ENCODE results near the gene FLT1.

DNA sequence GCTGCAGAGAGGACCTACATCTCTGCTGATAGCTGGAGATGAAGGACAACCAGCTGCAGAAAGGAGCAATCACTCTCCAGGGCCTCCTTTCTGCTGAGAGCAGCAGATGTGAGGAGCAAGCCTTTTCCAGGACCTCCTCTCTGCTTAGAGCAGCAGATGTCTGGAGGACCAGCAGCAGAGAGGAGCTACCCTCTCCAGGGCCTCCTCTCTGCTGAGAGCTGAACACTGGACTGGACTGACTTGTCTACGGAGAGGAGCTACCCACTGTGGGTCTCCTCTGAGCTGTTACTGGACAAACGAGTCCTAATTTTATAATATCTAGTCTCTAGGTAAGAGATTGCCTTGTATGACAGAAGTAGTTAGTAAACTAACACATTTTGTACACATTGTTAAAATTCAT, 40.8 kb upstream of the FLT1 start:
- TF ChIP-seq, protein P1, sequence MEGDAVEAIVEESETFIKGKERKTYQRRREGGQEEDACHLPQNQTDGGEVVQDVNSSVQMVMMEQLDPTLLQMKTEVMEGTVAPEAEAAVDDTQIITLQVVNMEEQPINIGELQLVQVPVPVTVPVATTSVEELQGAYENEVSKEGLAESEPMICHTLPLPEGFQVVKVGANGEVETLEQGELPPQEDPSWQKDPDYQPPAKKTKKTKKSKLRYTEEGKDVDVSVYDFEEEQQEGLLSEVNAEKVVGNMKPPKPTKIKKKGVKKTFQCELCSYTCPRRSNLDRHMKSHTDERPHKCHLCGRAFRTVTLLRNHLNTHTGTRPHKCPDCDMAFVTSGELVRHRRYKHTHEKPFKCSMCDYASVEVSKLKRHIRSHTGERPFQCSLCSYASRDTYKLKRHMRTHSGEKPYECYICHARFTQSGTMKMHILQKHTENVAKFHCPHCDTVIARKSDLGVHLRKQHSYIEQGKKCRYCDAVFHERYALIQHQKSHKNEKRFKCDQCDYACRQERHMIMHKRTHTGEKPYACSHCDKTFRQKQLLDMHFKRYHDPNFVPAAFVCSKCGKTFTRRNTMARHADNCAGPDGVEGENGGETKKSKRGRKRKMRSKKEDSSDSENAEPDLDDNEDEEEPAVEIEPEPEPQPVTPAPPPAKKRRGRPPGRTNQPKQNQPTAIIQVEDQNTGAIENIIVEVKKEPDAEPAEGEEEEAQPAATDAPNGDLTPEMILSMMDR (conservative IDR thresholded peaks at IDR 0.05; ENCODE audit: low read length) = no peak
- no peak for TF ChIP-seq EZH2phosphoT487 (IDR thresholded peaks at IDR 0.05; ENCODE audit: borderline replicate concordance, low read depth, low read length)

All from OCI-LY7 (cell line).